Esophagus squamous epithelium (tissue), 4 donors: Measurements from ENCODE around the gene PCDH12.

Experiments
- CTCF ChIP-seq, 6 experiments: fragments of 450-650 bp in 4 of 6; fragments of 200-600 bp in 2 of 6; sonication (generic) in 2 of 6; IDR thresholded peaks; one replicate each; pipeline ENCODE4 v1.5.1; 2016 to 2019; ENCODE audit warnings: antibody characterized with exemption in 6 of 6, mild to moderate bottlenecking in 4 of 6, moderate library complexity in 4 of 6
- POLR2A ChIP-seq, 4 donors: fragments of 450-650 bp; IDR thresholded peaks; one replicate each; pipeline ENCODE4 v1.6.1; 2017; ENCODE audit warnings: antibody characterized with exemption in 4 of 4, mild to moderate bottlenecking in 4 of 4, moderate library complexity in 3 of 4

DNA sequence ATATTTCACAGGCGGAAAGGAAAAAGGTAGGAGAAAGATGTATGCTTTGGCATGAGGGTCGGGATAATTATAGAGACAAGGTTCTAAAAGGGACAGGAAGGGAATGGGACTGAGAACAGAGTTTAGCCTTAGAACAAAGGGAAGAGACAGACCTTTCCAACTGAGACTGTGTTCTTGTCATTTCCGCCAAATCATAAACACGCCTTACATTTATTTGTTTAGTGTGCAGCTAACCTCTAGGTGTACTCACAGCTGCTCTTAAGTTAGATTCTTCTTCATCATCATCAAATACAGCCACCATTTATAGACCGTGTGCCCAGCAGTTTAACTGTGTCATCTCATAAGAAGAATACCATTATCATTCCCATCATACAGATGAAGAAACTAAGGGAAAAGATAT, 40.2 kb downstream of the PCDH12 start:
- TF ChIP-seq CTCF (IDR thresholded peaks at IDR 0.05) = no peak
- TF ChIP-seq POLR2A (IDR thresholded peaks at IDR 0.05) = no peak
